Endothelial cell of umbilical vein (primary cell): ENCODE results near the gene CNKSR3. TPM values are rescaled to one million over a fixed set of nuclear protein-coding genes. Genes with fewer than 3 reads are reported as not detected.

Experiments used
- BruUV-seq: library from RNA; stranded (reverse); fragments of 400-500 nt; replicated peaks from 2 replicates; lab custom pipeline; 2021; lab: Mats Ljungman, UMichigan
- CTCF ChIA-PET: fragments of 300-600, 350-600 bp; sonication (Branson Sonifier 250); formaldehyde crosslinking; loops from one replicate; lab custom pipeline; 2021; ENCODE audit warnings: antibody characterized with exemption, inconsistent platforms; lab: Charles Lee
- POLR2A ChIA-PET: fragments of 300-600, 350-600 bp; sonication (Branson Sonifier 250); formaldehyde crosslinking; loops from one replicate; lab custom pipeline; 2021; ENCODE audit warnings: antibody characterized with exemption, inconsistent platforms; lab: Charles Lee
- DNase-seq: peaks from one replicate; pipeline ENCODE4 v3.0.0-alpha.2; 2011; ENCODE audit warnings: low read depth, low spot score
- FAIRE-seq: peaks from 2 replicates; lab custom pipeline; 2011; peaks lifted over from hg19 to GRCh38; lab: Jason Lieb, UNC
- H2AFZ ChIP-seq: 2 replicates; pipeline ENCODE4 v1.6.0; 2012; ENCODE audit warnings: low read depth, low read length, control low read depth, inconsistent platforms
- H3K27ac ChIP-seq: 2 replicates; pipeline ENCODE4 v1.5.1; 2011; ENCODE audit warnings: low read depth, mild to moderate bottlenecking, control low read depth, low read length, moderate library complexity; ENCODE audit not compliant: insufficient read depth
- H3K27me3 ChIP-seq, 2 experiments: 2 replicates each; pipeline versions ENCODE4 v1.6.0 to v1.6.1; 2011; ENCODE audit warnings: low read length in 2 of 2, mixed read lengths in 1 of 2; ENCODE audit not compliant: control insufficient read depth in 2 of 2, insufficient read depth in 2 of 2
- H3K36me3 ChIP-seq, 2 experiments: 2 replicates in 1 of 2; 3 replicates in 1 of 2; pipeline ENCODE4 v1.5.1; 2011; ENCODE audit warnings: low read length in 2 of 2, mild to moderate bottlenecking in 1 of 2, moderate library complexity in 1 of 2; ENCODE audit not compliant: control insufficient read depth in 2 of 2, insufficient read depth in 2 of 2; ENCODE audit errors: extremely low read depth in 1 of 2
- H3K4me1 ChIP-seq: 3 replicates; pipeline ENCODE4 v1.5.1; 2011; ENCODE audit warnings: mild to moderate bottlenecking, low read length; ENCODE audit not compliant: control insufficient read depth, insufficient read depth; ENCODE audit errors: extremely low read depth
- H3K4me2 ChIP-seq: 2 replicates; pipeline ENCODE4 v1.6.1; 2011; ENCODE audit warnings: low read length, control low read depth, mixed read lengths; ENCODE audit not compliant: insufficient read depth
- H3K4me3 ChIP-seq, 3 experiments: fragments of 200-600 bp in 1 of 3; sonication (generic), shearing (Covaris generic) in 1 of 3; replicated peaks in 1 of 3; 2 replicates each; pipeline ENCODE4 v1.5.1; 2011 to 2016; ENCODE audit warnings: control low read depth in 3 of 3, low read length in 3 of 3, mild to moderate bottlenecking in 2 of 3, inconsistent platforms in 1 of 3, low read depth in 1 of 3, moderate library complexity in 1 of 3; ENCODE audit not compliant: insufficient read depth in 1 of 3
- H3K79me2 ChIP-seq: 2 replicates; pipeline ENCODE4 v1.6.0; 2012; ENCODE audit warnings: low read length, inconsistent platforms; ENCODE audit not compliant: control insufficient read depth, insufficient read depth
- H3K9ac ChIP-seq: replicated peaks from 2 replicates; pipeline ENCODE3; 2011; ENCODE audit warnings: low read length, control low read depth; ENCODE audit not compliant: insufficient read depth; ENCODE audit errors: extremely low read depth
- H3K9me1 ChIP-seq: replicated peaks from 3 replicates; pipeline ENCODE4 v1.6.0; 2011; ENCODE audit warnings: mild to moderate bottlenecking, low read length; ENCODE audit not compliant: control insufficient read depth, insufficient read depth; ENCODE audit errors: extremely low read depth
- H3K9me3 ChIP-seq: replicated peaks from 2 replicates; pipeline ENCODE4 v1.5.1; 2012; ENCODE audit warnings: low read length, inconsistent platforms; ENCODE audit not compliant: control insufficient read depth, insufficient read depth
- H4K20me1 ChIP-seq: replicated peaks from 2 replicates; pipeline ENCODE3; 2011; ENCODE audit warnings: mild to moderate bottlenecking, low read length; ENCODE audit not compliant: control insufficient read depth, insufficient read depth; ENCODE audit errors: extremely low read depth
- EZH2 ChIP-seq: IDR thresholded peaks from 2 replicates; pipeline ENCODE4 v1.6.1; 2012; ENCODE audit warnings: borderline replicate concordance, low read depth, mild to moderate bottlenecking, moderate library complexity, low read length, inconsistent platforms; ENCODE audit not compliant: severe bottlenecking
- FOS ChIP-seq: IDR thresholded peaks from 2 replicates; pipeline ENCODE4 v1.6.1; 2011; ENCODE audit warnings: mild to moderate bottlenecking, low read length, moderate library complexity, borderline replicate concordance; ENCODE audit not compliant: insufficient read depth
- GATA2 ChIP-seq: IDR thresholded peaks from 2 replicates; pipeline ENCODE4 v1.7.0; 2011; ENCODE audit warnings: low read depth, mild to moderate bottlenecking, moderate library complexity, mixed read lengths, low read length; ENCODE audit not compliant: insufficient read length, insufficient read depth
- JUN ChIP-seq: IDR thresholded peaks from 2 replicates; pipeline ENCODE4 v1.6.1; 2011; ENCODE audit warnings: borderline replicate concordance, low read depth; ENCODE audit not compliant: insufficient read length, insufficient read depth
- MYC ChIP-seq: IDR thresholded peaks from one replicate; pipeline ENCODE4 v1.6.1; 2011; ENCODE audit warnings: mild to moderate bottlenecking, low read depth, low read length
- POLR2A ChIP-seq: IDR thresholded peaks from 2 replicates; pipeline ENCODE4 v1.6.1; 2012; ENCODE audit warnings: low read depth, mild to moderate bottlenecking, control low read depth, low read length
- POLR2AphosphoS5 ChIP-seq: IDR thresholded peaks from 2 replicates; pipeline ENCODE4 v1.6.1; 2012; ENCODE audit warnings: low read depth, mild to moderate bottlenecking, control low read depth, low read length, moderate library complexity; ENCODE audit not compliant: insufficient read depth
- dilution Hi-C: fragments of 300-500 bp; cut with MboI; formaldehyde crosslinking; loops from one replicate; pipeline ENCODE4 v1.15.0; 2019; ENCODE audit warnings: low sequenced_read_pairs; ENCODE audit not compliant: extremely low pct_ligation_motif_present
- intact Hi-C: fragments of 100-400 bp; cut with micrococcal nuclease; formaldehyde crosslinking; loops from one replicate; pipeline ENCODE4 v1.10.0; 2022
- polyA plus RNA-seq, 4 experiments: library from polyadenylated mRNA; depleted of rRNA in 3 of 4; stranded (reverse) in 3 of 4; unstranded in 1 of 4; fragments of >200 nt; gene quantifications; 2 replicates each; pipeline versions ENCODE4 v1.2.1 to v1.2.3, GENCODE V29; 2011 to 2012; ENCODE audit warnings: missing spikeins in 1 of 4
- total RNA-seq: library from RNA; stranded (reverse); gene quantifications from 2 replicates; pipeline ENCODE4 v1.2.3, GENCODE V29; 2021
- TF ChIP-seq, protein P1 (sequence below): IDR thresholded peaks from 2 replicates; pipeline ENCODE4 v1.6.1; 2011; ENCODE audit not compliant: insufficient read depth, insufficient read length
- TF ChIP-seq, protein P2 (sequence below), 2 donors: IDR thresholded peaks; 1 replicate in 1 of 2; 2 replicates in 1 of 2; pipeline ENCODE4 v1.5.1; 2011; ENCODE audit warnings: low read length in 2 of 2, mild to moderate bottlenecking in 2 of 2, moderate library complexity in 2 of 2, control low read depth in 1 of 2, inconsistent platforms in 1 of 2, low read depth in 1 of 2; ENCODE audit not compliant: insufficient read depth in 1 of 2; ENCODE audit errors: extremely low read depth in 1 of 2

Gene CNKSR3
- total and polyA plus RNA-seq, 2 donors (not counting 3 experiments of a cell fraction or from before 2014, with no cell fraction given), result 2.3 to 15.6 TPM

DNA sequence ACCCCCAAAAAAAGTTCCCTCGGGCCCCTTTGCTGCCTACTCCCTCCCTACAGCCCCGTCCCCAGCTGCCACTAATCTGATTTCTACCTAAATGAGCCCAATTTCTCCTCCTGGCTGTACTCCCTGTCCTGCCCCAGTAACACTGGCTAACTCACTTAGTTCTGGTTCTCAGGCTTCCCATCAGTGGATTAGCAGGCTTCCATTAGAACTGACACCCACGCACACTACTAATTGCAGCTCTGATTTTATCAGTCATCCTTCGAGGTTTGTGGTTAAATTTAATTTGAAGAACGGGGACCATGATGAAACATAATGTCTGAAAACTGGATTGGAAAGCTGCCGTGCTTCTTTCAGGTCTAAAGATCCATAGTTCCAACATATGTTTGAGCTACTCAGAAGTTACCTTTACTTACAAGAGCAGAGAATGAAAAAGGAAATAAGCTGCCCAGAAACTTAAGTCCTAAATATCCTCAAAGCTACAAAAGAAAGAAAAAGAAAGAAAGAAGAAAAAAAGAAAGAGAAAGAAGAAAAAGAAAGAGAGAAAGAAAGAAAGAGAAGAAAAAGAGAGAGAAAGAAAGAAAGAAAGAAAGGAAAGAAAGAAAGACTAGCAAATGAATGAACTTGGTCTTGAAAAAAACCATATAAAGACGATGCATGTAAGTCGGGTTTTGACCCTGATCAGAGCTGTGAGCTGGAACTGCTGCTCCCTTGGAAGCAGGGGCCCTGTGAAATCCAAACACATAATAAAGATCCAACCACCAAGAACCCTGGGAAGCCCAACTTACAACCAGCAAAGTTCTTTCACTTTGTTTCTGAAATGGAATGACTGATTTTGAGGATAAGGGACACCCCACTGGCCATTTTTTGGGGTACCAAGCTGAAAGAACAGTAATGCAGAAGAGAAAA lies 51.7 kb downstream of the CNKSR3 start:
- Histone ChIP-seq H3K9me3 (no peaks in the 10 kb centered on the region), H4K20me1 (peaks cover 2% of the 10 kb centered on the region), H3K9ac (no peak overlapping the region), H3K9me1 (no peaks in the 10 kb centered on the region), H3K27me3 (no peaks in the 10 kb centered on the region), H3K4me1 (no peaks in the 10 kb centered on the region), H3K4me3 (no peak overlapping the region), H3K4me2 (no peak overlapping the region), H2AFZ (no peak overlapping the region), H3K27ac (no peak overlapping the region), H3K79me2 (no peaks in the 10 kb centered on the region), H3K36me3 (no peaks in the 10 kb centered on the region)
- POLR2A ChIA-PET, result interaction anchor here (0.7 to 0.9 kb wide), 2 partner anchors 15 to 18 kb away, joined by 3 to 5 read pairs; no protein-coding TSS in a partner anchor
- FAIRE-seq, result peak; percentile 12
- DNase-seq, result no peak
- TF ChIP-seq GATA2 (no peak), MYC (no peak), POLR2A (no peak), FOS (no peak), EZH2 (no peak), JUN (no peak), POLR2AphosphoS5 (no peak)
- TF ChIP-seq, protein P1, sequence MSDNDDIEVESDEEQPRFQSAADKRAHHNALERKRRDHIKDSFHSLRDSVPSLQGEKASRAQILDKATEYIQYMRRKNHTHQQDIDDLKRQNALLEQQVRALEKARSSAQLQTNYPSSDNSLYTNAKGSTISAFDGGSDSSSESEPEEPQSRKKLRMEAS, result no peak
- TF ChIP-seq, protein P2, sequence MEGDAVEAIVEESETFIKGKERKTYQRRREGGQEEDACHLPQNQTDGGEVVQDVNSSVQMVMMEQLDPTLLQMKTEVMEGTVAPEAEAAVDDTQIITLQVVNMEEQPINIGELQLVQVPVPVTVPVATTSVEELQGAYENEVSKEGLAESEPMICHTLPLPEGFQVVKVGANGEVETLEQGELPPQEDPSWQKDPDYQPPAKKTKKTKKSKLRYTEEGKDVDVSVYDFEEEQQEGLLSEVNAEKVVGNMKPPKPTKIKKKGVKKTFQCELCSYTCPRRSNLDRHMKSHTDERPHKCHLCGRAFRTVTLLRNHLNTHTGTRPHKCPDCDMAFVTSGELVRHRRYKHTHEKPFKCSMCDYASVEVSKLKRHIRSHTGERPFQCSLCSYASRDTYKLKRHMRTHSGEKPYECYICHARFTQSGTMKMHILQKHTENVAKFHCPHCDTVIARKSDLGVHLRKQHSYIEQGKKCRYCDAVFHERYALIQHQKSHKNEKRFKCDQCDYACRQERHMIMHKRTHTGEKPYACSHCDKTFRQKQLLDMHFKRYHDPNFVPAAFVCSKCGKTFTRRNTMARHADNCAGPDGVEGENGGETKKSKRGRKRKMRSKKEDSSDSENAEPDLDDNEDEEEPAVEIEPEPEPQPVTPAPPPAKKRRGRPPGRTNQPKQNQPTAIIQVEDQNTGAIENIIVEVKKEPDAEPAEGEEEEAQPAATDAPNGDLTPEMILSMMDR (IDR thresholded peaks at IDR 0.05; ENCODE audit: extremely low read depth in 1 of 2, insufficient read depth in 1 of 2, low read depth in 1 of 2, low read length in 2 of 2), result no peak
- CTCF ChIA-PET, result interaction anchor here (0.6 to 3.0 kb wide), 6 partner anchors 10 to 135 kb away, joined by 3 to 9 read pairs (median 4); partner anchors contain the start of gene CNKSR3
- dilution Hi-C loops, result no loop called here
- BruUV-seq, result no TSS peak
- intact Hi-C loops, result no loop called here
